PC-9 (cell line): Measurements from ENCODE around the gene ACVR1.

Experiments
- CTCF ChIP-seq: fragments of 200-600 bp; sonication (generic); conservative IDR thresholded peaks from 2 replicates; pipeline ENCODE4 v1.6.1; 2017; ENCODE audit warnings: mixed run types, antibody characterized with exemption, mild to moderate bottlenecking, moderate library complexity
- EZH2 ChIP-seq: fragments of 200-600 bp; sonication (generic); IDR thresholded peaks from 2 replicates; pipeline ENCODE4 v1.8.0; 2017; ENCODE audit warnings: antibody characterized with exemption, low read depth

- TF ChIP-seq EZH2: no peak
- TF ChIP-seq CTCF: no peak
Observed at GRCh38 chr2:157827377-157827776, 48.8 kb downstream of the ACVR1 start.
